NCI-H774 (cell line): Measurements from ENCODE around the gene NUDT22.

Experiments used
- DNase-seq: peaks from one replicate; lab custom pipeline; 2025; lab: John Stamatoyannopoulos, UW

Gene NUDT22

GRCh38 chr11:64275031-64275800, 49.1 kb downstream of the NUDT22 start:
- DNase-seq: no peak

GRCh38 chr11:64275841-64276240, 49.8 kb downstream of the NUDT22 start:
- DNase-seq: no peak

- DNase-seq: no peak
Measured at GRCh38 chr11:64276653-64277431, 50.8 kb downstream of the NUDT22 start.

- DNase-seq: no peak
Measured at GRCh38 chr11:64278576-64279190, 52.6 kb downstream of the NUDT22 start.
